Keratinocyte (primary cell): ENCODE results near the gene ZNF329.

Experiments used
- CTCF ChIP-seq, 3 experiments: IDR thresholded peaks in 1 of 3; conservative IDR thresholded peaks in 1 of 3; optimal IDR thresholded peaks in 1 of 3; 2 replicates in 2 of 3; 3 replicates in 1 of 3; pipeline versions ENCODE3 to v1.5.1; 2011; ENCODE audit warnings: low read length in 3 of 3, mild to moderate bottlenecking in 3 of 3, moderate library complexity in 2 of 3, control low read depth in 1 of 3, inconsistent platforms in 1 of 3; ENCODE audit not compliant: insufficient read depth in 2 of 3; ENCODE audit errors: extremely low read depth in 1 of 3
- EZH2 ChIP-seq: IDR thresholded peaks from one replicate; pipeline ENCODE4 v1.6.1; 2012; ENCODE audit warnings: inconsistent platforms, mild to moderate bottlenecking, low read length, moderate library complexity

DNA sequence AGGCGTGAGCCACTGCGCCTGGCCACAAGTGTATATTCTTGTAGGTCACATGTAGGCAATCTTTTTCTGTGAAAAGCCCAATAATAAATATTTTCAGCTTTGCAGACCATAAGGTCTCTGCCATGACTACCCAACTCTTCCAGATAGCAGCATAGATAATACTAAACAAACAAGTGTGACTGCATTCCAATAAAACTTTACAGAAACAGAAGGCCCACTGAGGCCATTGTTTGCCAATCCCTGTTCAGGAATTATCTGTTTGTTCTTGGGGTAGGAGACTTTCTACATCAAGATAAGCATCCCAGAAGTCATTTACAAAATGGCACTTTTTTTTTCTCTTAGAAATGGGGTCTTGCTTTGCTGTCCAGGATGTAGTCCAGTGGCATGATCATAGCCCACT, 2.8 kb upstream of the ZNF329 start:
- TF ChIP-seq CTCF (optimal IDR thresholded peaks at IDR 0.05 in 1 of 3, IDR thresholded peaks at IDR 0.05 in 1 of 3, conservative IDR thresholded peaks at IDR 0.05 in 1 of 3; ENCODE audit: extremely low read depth in 1 of 3, insufficient read depth in 2 of 3, low read length in 3 of 3) (no peak), EZH2 (no peak)
